K562 (cell line): ENCODE results near the gene AP3B1. TPM values are rescaled to one million over a fixed set of nuclear protein-coding genes. Genes with fewer than 3 reads are reported as not detected.

Experiments used
- ATF1 ChIP-seq, 2 experiments: fragments of 450-650 bp in 1 of 2; IDR thresholded peaks; 2 replicates each; pipeline ENCODE4 v1.6.1; 2016; ENCODE audit warnings: missing compliant biosample characterization in 1 of 2, missing genetic modification characterization in 1 of 2
- E2F6 ChIP-seq, 2 experiments: IDR thresholded peaks; 2 replicates each; pipeline ENCODE4 v1.6.1; 2011; ENCODE audit warnings: borderline replicate concordance in 1 of 2, control low read depth in 1 of 2, low read depth in 1 of 2, low read length in 1 of 2, mild to moderate bottlenecking in 1 of 2, mixed read lengths in 1 of 2, moderate library complexity in 1 of 2; ENCODE audit not compliant: insufficient read depth in 1 of 2, insufficient read length in 1 of 2, poor library complexity in 1 of 2, severe bottlenecking in 1 of 2; ENCODE audit errors: extremely low read depth in 1 of 2
- EP300 ChIP-seq: IDR thresholded peaks from 2 replicates; pipeline ENCODE4 v1.6.1; 2012; ENCODE audit warnings: low read length, improper control_type of control experiment
- FIP1L1 ChIP-seq: fragments of 200-400 bp; formaldehyde crosslinking; IDR thresholded peaks from 2 replicates; pipeline ENCODE4 v1.6.1; 2018; ENCODE audit warnings: mild to moderate bottlenecking, low read depth, low read length; ENCODE audit not compliant: poor library complexity, severe bottlenecking
- FOXJ3 ChIP-seq: sonication (generic); formaldehyde crosslinking; IDR thresholded peaks from 2 replicates; pipeline ENCODE4 v1.4.0; 2020; ENCODE audit warnings: mild to moderate bottlenecking, missing genetic modification reagents
- FOXP1 ChIP-seq: sonication (generic); formaldehyde crosslinking; IDR thresholded peaks from 2 replicates; pipeline ENCODE4 v1.8.0; 2022; ENCODE audit warnings: mild to moderate bottlenecking, missing genetic modification reagents
- JUN ChIP-seq, 2 experiments: sonication (generic) in 1 of 2; formaldehyde crosslinking in 1 of 2; IDR thresholded peaks; 2 replicates each; pipeline versions ENCODE4 v1.6.1 to v1.8.0; 2012 to 2022; ENCODE audit warnings: borderline replicate concordance in 2 of 2, mild to moderate bottlenecking in 2 of 2, improper control_type of control experiment in 1 of 2, low read depth in 1 of 2, low read length in 1 of 2, missing genetic modification reagents in 1 of 2
- L3MBTL2 ChIP-seq: fragments of 450-650 bp; IDR thresholded peaks from 2 replicates; pipeline ENCODE4 v1.6.1; 2016; ENCODE audit warnings: mild to moderate bottlenecking, moderate library complexity
- MEF2D ChIP-seq: conservative IDR thresholded peaks from 2 replicates; pipeline ENCODE4 v1.6.1; 2016; ENCODE audit warnings: low read depth, missing genetic modification characterization, missing compliant biosample characterization
- POLR2A ChIP-seq: fragments of 450-650 bp; conservative IDR thresholded peaks from 2 replicates; pipeline ENCODE4 v1.6.1; 2016
- SP1 ChIP-seq: sonication (generic); formaldehyde crosslinking; IDR thresholded peaks from 2 replicates; pipeline ENCODE4 v1.8.1; 2022; ENCODE audit warnings: mild to moderate bottlenecking, missing genetic modification reagents
- SPI1 ChIP-seq: IDR thresholded peaks from 2 replicates; pipeline ENCODE4 v1.6.1; 2011; ENCODE audit warnings: low read depth, low read length, control low read depth, borderline replicate concordance
- TRIM28 ChIP-seq: fragments of 450-650 bp; IDR thresholded peaks from 2 replicates; pipeline ENCODE4 v1.6.1; 2017
- ZBTB1 ChIP-seq: sonication (generic); formaldehyde crosslinking; IDR thresholded peaks from 2 replicates; pipeline ENCODE4 v1.8.1; 2023; ENCODE audit warnings: missing genetic modification reagents, low read depth, mild to moderate bottlenecking, borderline replicate concordance
- ZBTB11 ChIP-seq, 3 experiments: fragments of 200-800 bp in 1 of 3; fragments of 250-450 bp in 1 of 3; fragments of 450-650 bp in 1 of 3; sonication (Bioruptor Pico) in 1 of 3; sonication (Bioruptor generic) in 1 of 3; formaldehyde crosslinking in 1 of 3; IDR thresholded peaks; 2 replicates each; pipeline versions ENCODE4 v1.6.1 to v1.8.0; 2016 to 2022; ENCODE audit warnings: mild to moderate bottlenecking in 2 of 3, missing genetic modification characterization in 2 of 3, missing compliant biosample characterization in 1 of 3, moderate library complexity in 1 of 3
- ZNF23 ChIP-seq: fragments of 250-450 bp; sonication (Bioruptor Pico); IDR thresholded peaks from 2 replicates; pipeline ENCODE4 v1.4.0; 2020; ENCODE audit warnings: mild to moderate bottlenecking
- ZNF778 ChIP-seq: fragments of 450-650 bp; formaldehyde crosslinking; IDR thresholded peaks from 2 replicates; pipeline ENCODE4 v1.4.0; 2020; ENCODE audit warnings: mild to moderate bottlenecking, moderate library complexity
- ZSCAN29 ChIP-seq: fragments of 450-650 bp; IDR thresholded peaks from 2 replicates; pipeline ENCODE4 v1.6.1; 2017
- polyA plus RNA-seq, 8 experiments: library from polyadenylated mRNA; depleted of rRNA in 4 of 8; stranded (reverse) in 5 of 8; unstranded in 3 of 8; fragments of >200 nt; fragmentation: Nextera tagmentation in 2 of 8; fragmentation: Illumina TruSeq in 1 of 8; extraction: Ambion mirVana in 2 of 8; extraction: Trizol in 1 of 8; gene quantifications; 2 replicates each; pipeline versions ENCODE4 v1.2.1 to v1.2.3, GENCODE V29; 2011 to 2014; ENCODE audit warnings: inconsistent platforms in 1 of 8, missing spikeins in 1 of 8
- total RNA-seq, 7 experiments: library from RNA; depleted of rRNA in 6 of 7; stranded (reverse); fragments of >200 nt in 6 of 7; fragmentation: Illumina TruSeq in 2 of 7; extraction: Trizol in 2 of 7; gene quantifications; 2 replicates each; pipeline versions ENCODE4 v1.2.1 to v1.2.3, GENCODE V29; 2011 to 2021; ENCODE audit warnings: low replicate concordance in 1 of 7
- TF ChIP-seq, protein P1 (sequence below): fragments of 450-650 bp; conservative IDR thresholded peaks from 2 replicates; pipeline ENCODE4 v1.6.1; 2016; ENCODE audit warnings: missing genetic modification characterization, low read depth, mild to moderate bottlenecking, control low read depth, missing compliant biosample characterization
- TF ChIP-seq, protein P2 (sequence below): fragments of 250-450 bp; sonication (Bioruptor Pico); IDR thresholded peaks from 2 replicates; pipeline ENCODE4 v1.8.0; 2022; ENCODE audit warnings: moderate library complexity, mild to moderate bottlenecking, inconsistent platforms

AP3B1 gene
- total and polyA plus RNA-seq, 9 of the 15 experiments (the other 6 are each of a cell fraction or from before 2014, with no cell fraction given) = 21.1 to 61.8 (median 42.2) TPM

- TF ChIP-seq EP300 (peak; percentile 54; the same call in 1 of the 2 replicates), FOXP1 (CRISPR knock-in tag) (0 out of 2 replicates have a peak, but pooled peaks have one; percentile 43), MEF2D (tag) (no peak), ZSCAN29 (peak; percentile 33; the same call in 1 of the 2 replicates), SPI1 (0 out of 2 replicates have a peak, but pooled peaks have one; percentile 39), ZNF778 (CRISPR knock-in tag) (no peak), FOXJ3 (CRISPR knock-in tag) (no peak), TRIM28 (peak; percentile 13; the same call in 1 of the 2 replicates), ZBTB11 (CRISPR knock-in tag; IDR thresholded peaks at IDR 0.05) (peak in 1 of 3 experiments; percentile 90; a peak in 2 of 6 replicates), E2F6 (IDR thresholded peaks at IDR 0.05; ENCODE audit: borderline replicate concordance in 1 of 2, extremely low read depth in 1 of 2, insufficient read depth in 1 of 2, insufficient read length in 1 of 2, low read depth in 1 of 2, low read length in 1 of 2, poor library complexity in 1 of 2, severe bottlenecking in 1 of 2) (peak in 1 of 2 experiments; percentile 46), ZBTB1 (CRISPR knock-in tag) (0 out of 2 replicates have a peak, but pooled peaks have one; percentile 25), FIP1L1 (peak; percentile 80), L3MBTL2 (peak; percentile 56), POLR2A (peak; percentile 89), JUN (IDR thresholded peaks at IDR 0.05; ENCODE audit: borderline replicate concordance, low read depth, low read length) (peak; percentile 30; the same call in 1 of the 2 replicates), JUN (CRISPR knock-in tag; IDR thresholded peaks at IDR 0.05; ENCODE audit: borderline replicate concordance) (no peak), SP1 (CRISPR knock-in tag) (peak; percentile 69; the same call in 1 of the 2 replicates), ATF1 (CRISPR knock-in tag; IDR thresholded peaks at IDR 0.05) (no peak), ATF1 (tag; IDR thresholded peaks at IDR 0.05) (peak; percentile 91), ZNF23 (CRISPR knock-in tag) (no peak)
- TF ChIP-seq, protein P1, sequence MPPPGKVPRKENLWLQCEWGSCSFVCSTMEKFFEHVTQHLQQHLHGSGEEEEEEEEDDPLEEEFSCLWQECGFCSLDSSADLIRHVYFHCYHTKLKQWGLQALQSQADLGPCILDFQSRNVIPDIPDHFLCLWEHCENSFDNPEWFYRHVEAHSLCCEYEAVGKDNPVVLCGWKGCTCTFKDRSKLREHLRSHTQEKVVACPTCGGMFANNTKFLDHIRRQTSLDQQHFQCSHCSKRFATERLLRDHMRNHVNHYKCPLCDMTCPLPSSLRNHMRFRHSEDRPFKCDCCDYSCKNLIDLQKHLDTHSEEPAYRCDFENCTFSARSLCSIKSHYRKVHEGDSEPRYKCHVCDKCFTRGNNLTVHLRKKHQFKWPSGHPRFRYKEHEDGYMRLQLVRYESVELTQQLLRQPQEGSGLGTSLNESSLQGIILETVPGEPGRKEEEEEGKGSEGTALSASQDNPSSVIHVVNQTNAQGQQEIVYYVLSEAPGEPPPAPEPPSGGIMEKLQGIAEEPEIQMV = no peak
- TF ChIP-seq, protein P2, sequence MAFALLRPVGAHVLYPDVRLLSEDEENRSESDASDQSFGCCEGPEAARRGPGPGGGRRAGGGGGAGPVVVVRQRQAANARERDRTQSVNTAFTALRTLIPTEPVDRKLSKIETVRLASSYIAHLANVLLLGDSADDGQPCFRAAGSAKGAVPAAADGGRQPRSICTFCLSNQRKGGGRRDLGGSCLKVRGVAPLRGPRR (CRISPR knock-in tag) = no peak
Observed at GRCh38 chr5:78294248-78295034, at the start of gene AP3B1 (continued).
